NT2/D1 (cell line): ENCODE measurements around the gene DUSP10.

Experiments
- SUZ12 ChIP-seq: IDR thresholded peaks from 2 replicates; pipeline ENCODE4 v1.6.1; 2011; ENCODE audit not compliant: insufficient read length, insufficient read depth; ENCODE audit errors: extremely low read depth
- YY1 ChIP-seq: IDR thresholded peaks from 2 replicates; pipeline ENCODE4 v1.6.1; 2011; ENCODE audit not compliant: insufficient read length, insufficient read depth

GRCh38 chr1:221788466-221788865, 46.6 kb upstream of the DUSP10 start:
- TF ChIP-seq SUZ12: no peak
- TF ChIP-seq YY1: no peak
